MM.1S (cell line): ENCODE measurements around the gene SDF4.

ENCODE experiments used
- DNase-seq: peaks from one replicate; pipeline ENCODE4 v3.0.0-alpha.2; 2015
- H2AFZ ChIP-seq: fragments of 300-600 bp; sonication (generic); 2 replicates; pipeline ENCODE4 v1.6.0; 2016; ENCODE audit warnings: antibody characterized with exemption, low read length
- H3F3A ChIP-seq: fragments of 300-600 bp; sonication (generic); 2 replicates; pipeline ENCODE4 v1.6.1; 2016; ENCODE audit warnings: mild to moderate bottlenecking, antibody characterized with exemption, low read length, moderate library complexity, mixed read lengths; ENCODE audit not compliant: insufficient read depth
- H3K27ac ChIP-seq: fragments of 300-600 bp; sonication (generic); 2 replicates; pipeline ENCODE4 v1.5.1; 2016; ENCODE audit warnings: mild to moderate bottlenecking, low read length
- H3K27me3 ChIP-seq: fragments of 300-600 bp; sonication (generic); replicated peaks from 2 replicates; pipeline ENCODE4 v1.6.0; 2016; ENCODE audit warnings: low read length; ENCODE audit not compliant: insufficient read depth
- H3K36me3 ChIP-seq: fragments of 300-600 bp; sonication (generic); replicated peaks from 2 replicates; pipeline ENCODE4 v1.6.1; 2016; ENCODE audit warnings: mild to moderate bottlenecking, low read length, mixed read lengths; ENCODE audit not compliant: insufficient read depth
- H3K4me1 ChIP-seq: fragments of 300-600 bp; sonication (generic); 2 replicates; pipeline ENCODE4 v1.6.1; 2016; ENCODE audit warnings: low read length, mixed read lengths
- H3K4me2 ChIP-seq: fragments of 300-600 bp; sonication (generic); 2 replicates; pipeline ENCODE4 v1.6.0; 2016; ENCODE audit warnings: low read depth, low read length
- H3K4me3 ChIP-seq: fragments of 300-600 bp; sonication (generic); 2 replicates; pipeline ENCODE4 v1.5.1; 2016; ENCODE audit warnings: low read length, mixed read lengths
- H3K79me2 ChIP-seq: fragments of 300-600 bp; sonication (generic); 2 replicates; pipeline ENCODE4 v1.6.1; 2016; ENCODE audit warnings: mixed run types, low read length, mixed read lengths
- H3K9ac ChIP-seq: fragments of 300-600 bp; sonication (generic); 2 replicates; pipeline ENCODE4 v1.6.1; 2016; ENCODE audit warnings: low read length, mixed read lengths
- H3K9me2 ChIP-seq: fragments of 300-600 bp; sonication (generic); replicated peaks from 2 replicates; pipeline ENCODE4 v1.6.1; 2016; ENCODE audit warnings: mild to moderate bottlenecking, low read length, mixed read lengths; ENCODE audit not compliant: insufficient read depth
- H3K9me3 ChIP-seq: fragments of 300-600 bp; sonication (generic); replicated peaks from 2 replicates; pipeline ENCODE4 v1.6.1; 2016; ENCODE audit warnings: mild to moderate bottlenecking, low read length, mixed read lengths; ENCODE audit not compliant: insufficient read depth
- H4K20me1 ChIP-seq: fragments of 300-600 bp; sonication (generic); 2 replicates; pipeline ENCODE4 v1.6.1; 2016; ENCODE audit warnings: mild to moderate bottlenecking, low read length, moderate library complexity, mixed read lengths; ENCODE audit not compliant: insufficient read depth
- EZH2 ChIP-seq: fragments of 300-600 bp; sonication (generic); optimal IDR thresholded peaks from 2 replicates; pipeline ENCODE3; 2017; ENCODE audit warnings: low read depth, mild to moderate bottlenecking, antibody characterized with exemption, low read length, mixed read lengths
- EZH2phosphoT487 ChIP-seq: fragments of 300-600 bp; sonication (generic); IDR thresholded peaks from 2 replicates; pipeline ENCODE4 v1.6.1; 2018; ENCODE audit warnings: antibody characterized with exemption, low read length
- TF ChIP-seq, protein P1 (sequence below): fragments of 300-600 bp; sonication (generic); IDR thresholded peaks from 2 replicates; pipeline ENCODE4 v1.5.1; 2016; ENCODE audit warnings: antibody characterized with exemption, low read length, mixed read lengths

SDF4 gene

GRCh38 chr1:1259951-1260600, 28.3 kb upstream of the SDF4 start:
- H3K9me3 ChIP-seq = no peaks in the 10 kb centered on the region
- TF ChIP-seq, protein P1, sequence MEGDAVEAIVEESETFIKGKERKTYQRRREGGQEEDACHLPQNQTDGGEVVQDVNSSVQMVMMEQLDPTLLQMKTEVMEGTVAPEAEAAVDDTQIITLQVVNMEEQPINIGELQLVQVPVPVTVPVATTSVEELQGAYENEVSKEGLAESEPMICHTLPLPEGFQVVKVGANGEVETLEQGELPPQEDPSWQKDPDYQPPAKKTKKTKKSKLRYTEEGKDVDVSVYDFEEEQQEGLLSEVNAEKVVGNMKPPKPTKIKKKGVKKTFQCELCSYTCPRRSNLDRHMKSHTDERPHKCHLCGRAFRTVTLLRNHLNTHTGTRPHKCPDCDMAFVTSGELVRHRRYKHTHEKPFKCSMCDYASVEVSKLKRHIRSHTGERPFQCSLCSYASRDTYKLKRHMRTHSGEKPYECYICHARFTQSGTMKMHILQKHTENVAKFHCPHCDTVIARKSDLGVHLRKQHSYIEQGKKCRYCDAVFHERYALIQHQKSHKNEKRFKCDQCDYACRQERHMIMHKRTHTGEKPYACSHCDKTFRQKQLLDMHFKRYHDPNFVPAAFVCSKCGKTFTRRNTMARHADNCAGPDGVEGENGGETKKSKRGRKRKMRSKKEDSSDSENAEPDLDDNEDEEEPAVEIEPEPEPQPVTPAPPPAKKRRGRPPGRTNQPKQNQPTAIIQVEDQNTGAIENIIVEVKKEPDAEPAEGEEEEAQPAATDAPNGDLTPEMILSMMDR = no peak
- no peak for TF ChIP-seq EZH2
- TF ChIP-seq EZH2phosphoT487 = no peak
- no peak overlapping the region for H3K9ac ChIP-seq
- no peaks in the 10 kb centered on the region for H3K27me3 ChIP-seq
- no peaks in the 10 kb centered on the region for H3K4me1 ChIP-seq
- H3F3A ChIP-seq = no peaks in the 10 kb centered on the region
- DNase-seq = no peak
- no peak overlapping the region for H3K4me2 ChIP-seq
- no peak overlapping the region for H2AFZ ChIP-seq
- no peak overlapping the region for H3K27ac ChIP-seq
- no peaks in the 10 kb centered on the region for H3K9me2 ChIP-seq
- H4K20me1 ChIP-seq = no peaks in the 10 kb centered on the region
- H3K4me3 ChIP-seq = no peak overlapping the region
- peaks cover 13% of the 10 kb centered on the region; the same call in 1 of the 2 replicates for H3K36me3 ChIP-seq
- peaks cover 15% of the 10 kb centered on the region for H3K79me2 ChIP-seq

DNA sequence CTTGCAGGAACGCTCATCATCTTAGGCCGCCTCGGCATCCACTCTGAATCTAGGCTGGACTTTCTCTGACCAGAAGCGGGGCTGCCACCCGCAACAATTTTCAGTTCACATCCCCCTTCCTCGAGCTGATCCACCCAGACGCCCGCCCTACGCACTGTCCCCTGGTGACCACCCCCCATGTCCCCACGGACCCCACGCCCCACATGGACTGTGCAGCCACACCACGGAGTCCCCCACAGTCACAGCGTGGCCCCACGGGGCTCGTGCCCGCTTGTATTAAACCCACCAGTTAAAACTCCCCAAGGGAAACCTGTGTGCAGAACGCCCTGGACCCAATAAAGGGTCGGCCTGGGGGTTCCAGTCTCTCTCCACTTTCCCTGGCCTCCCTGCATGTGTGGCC, 27.7 kb upstream of the SDF4 start:
- DNase-seq = no peak
- Histone ChIP-seq H3F3A (no peaks in the 10 kb centered on the region), H3K27me3 (no peaks in the 10 kb centered on the region), H3K79me2 (peaks cover 12% of the 10 kb centered on the region), H3K4me3 (no peak overlapping the region), H3K9ac (no peak overlapping the region), H2AFZ (no peak overlapping the region), H3K9me2 (no peaks in the 10 kb centered on the region), H3K9me3 (no peaks in the 10 kb centered on the region), H3K4me1 (no peaks in the 10 kb centered on the region), H3K4me2 (no peak overlapping the region), H3K27ac (no peak overlapping the region), H4K20me1 (no peaks in the 10 kb centered on the region), H3K36me3 (peaks cover 14% of the 10 kb centered on the region; the same call in 1 of the 2 replicates)
- TF ChIP-seq EZH2phosphoT487 = no peak
- TF ChIP-seq, protein P1 = no peak
- TF ChIP-seq EZH2 = no peak

GRCh38 chr1:1259119-1259488, 27.3 kb upstream of the SDF4 start:
- H3K27me3 ChIP-seq = no peaks in the 10 kb centered on the region
- peaks cover 12% of the 10 kb centered on the region for H3K79me2 ChIP-seq
- H3F3A ChIP-seq = no peaks in the 10 kb centered on the region
- TF ChIP-seq EZH2 = no peak
- TF ChIP-seq, protein P1 = no peak
- no peak for TF ChIP-seq EZH2phosphoT487
- no peaks in the 10 kb centered on the region for H4K20me1 ChIP-seq
- no peak overlapping the region for H2AFZ ChIP-seq
- H3K9me3 ChIP-seq = no peaks in the 10 kb centered on the region
- H3K4me3 ChIP-seq = no peak overlapping the region
- no peak overlapping the region for H3K4me2 ChIP-seq
- H3K36me3 ChIP-seq = peaks cover 14% of the 10 kb centered on the region; the same call in 1 of the 2 replicates
- H3K9ac ChIP-seq = no peak overlapping the region
- no peak for DNase-seq
- H3K4me1 ChIP-seq = no peaks in the 10 kb centered on the region
- H3K27ac ChIP-seq = no peak overlapping the region
- no peaks in the 10 kb centered on the region for H3K9me2 ChIP-seq
